Kidney capillary endothelial cell (primary cell): Measurements from ENCODE around the gene ZFC3H1.

ENCODE experiments used
- DNase-seq: peaks from one replicate; pipeline ENCODE4 v3.0.0-alpha.2; 2018; ENCODE audit warnings: low spot score

ZFC3H1 gene

GRCh38 chr12:71638499-71638898 is 25.1 kb downstream of the ZFC3H1 start:
- DNase-seq = no peak

GRCh38 chr12:71636704-71637115 is 26.9 kb downstream of the ZFC3H1 start:
- peak; percentile 60 for DNase-seq

- DNase-seq = no peak
Measured at GRCh38 chr12:71627438-71628002, 36.1 kb downstream of the ZFC3H1 start.

GRCh38 chr12:71626768-71627167 is 36.9 kb downstream of the ZFC3H1 start:
- peak; percentile 11 for DNase-seq

- no peak for DNase-seq
Measured at GRCh38 chr12:71626098-71626497, 37.5 kb downstream of the ZFC3H1 start.

- no peak for DNase-seq
Measured at GRCh38 chr12:71625476-71625875, 38.2 kb downstream of the ZFC3H1 start.

GRCh38 chr12:71621938-71622337 is 41.7 kb downstream of the ZFC3H1 start:
- no peak for DNase-seq

GRCh38 chr12:71610031-71610795 is 53.4 kb downstream of the ZFC3H1 start:
- no peak for DNase-seq

GRCh38 chr12:71607494-71608330 is 55.9 kb downstream of the ZFC3H1 start:
- DNase-seq = no peak

GRCh38 chr12:71605039-71605438 is 58.6 kb downstream of the ZFC3H1 start:
- DNase-seq = no peak

GRCh38 chr12:71602761-71603577 is 60.7 kb downstream of the ZFC3H1 start:
- no peak for DNase-seq

- no peak for DNase-seq
Measured at GRCh38 chr12:71601546-71601945, 62.1 kb downstream of the ZFC3H1 start.

- DNase-seq = no peak
Measured at GRCh38 chr12:71599210-71599609, 64.4 kb downstream of the ZFC3H1 start.

- DNase-seq = no peak
Measured at GRCh38 chr12:71594214-71594948, 69.3 kb downstream of the ZFC3H1 start.

GRCh38 chr12:71592841-71593240 is 70.8 kb downstream of the ZFC3H1 start:
- no peak for DNase-seq

- DNase-seq = no peak
Measured at GRCh38 chr12:71591601-71592000, 72.0 kb downstream of the ZFC3H1 start.

- no peak for DNase-seq
Measured at GRCh38 chr12:71589478-71589881, 74.2 kb downstream of the ZFC3H1 start.

- no peak for DNase-seq
Measured at GRCh38 chr12:71587012-71587411, 76.6 kb downstream of the ZFC3H1 start.

- no peak for DNase-seq
Measured at GRCh38 chr12:71585218-71585617, 78.4 kb downstream of the ZFC3H1 start.

GRCh38 chr12:71584356-71584755 is 79.3 kb downstream of the ZFC3H1 start:
- no peak for DNase-seq

GRCh38 chr12:71582925-71583324 is 80.7 kb downstream of the ZFC3H1 start:
- DNase-seq = no peak
